Activated CD8-positive, alpha-beta memory T cell treated with anti-CD3 and anti-CD28 coated beads, Interleukin-2, amount 50 U/mL, for 1 hour (primary cell): ENCODE data around the gene SET.
A peak's percentile ranks its signal among the peaks of the same experiment; 100 is the strongest.

Experiments used
- DNase-seq: peaks from one replicate; pipeline ENCODE4 v3.0.0-alpha.2; 2020; ENCODE audit errors: extremely low read depth

The SET gene

DNA sequence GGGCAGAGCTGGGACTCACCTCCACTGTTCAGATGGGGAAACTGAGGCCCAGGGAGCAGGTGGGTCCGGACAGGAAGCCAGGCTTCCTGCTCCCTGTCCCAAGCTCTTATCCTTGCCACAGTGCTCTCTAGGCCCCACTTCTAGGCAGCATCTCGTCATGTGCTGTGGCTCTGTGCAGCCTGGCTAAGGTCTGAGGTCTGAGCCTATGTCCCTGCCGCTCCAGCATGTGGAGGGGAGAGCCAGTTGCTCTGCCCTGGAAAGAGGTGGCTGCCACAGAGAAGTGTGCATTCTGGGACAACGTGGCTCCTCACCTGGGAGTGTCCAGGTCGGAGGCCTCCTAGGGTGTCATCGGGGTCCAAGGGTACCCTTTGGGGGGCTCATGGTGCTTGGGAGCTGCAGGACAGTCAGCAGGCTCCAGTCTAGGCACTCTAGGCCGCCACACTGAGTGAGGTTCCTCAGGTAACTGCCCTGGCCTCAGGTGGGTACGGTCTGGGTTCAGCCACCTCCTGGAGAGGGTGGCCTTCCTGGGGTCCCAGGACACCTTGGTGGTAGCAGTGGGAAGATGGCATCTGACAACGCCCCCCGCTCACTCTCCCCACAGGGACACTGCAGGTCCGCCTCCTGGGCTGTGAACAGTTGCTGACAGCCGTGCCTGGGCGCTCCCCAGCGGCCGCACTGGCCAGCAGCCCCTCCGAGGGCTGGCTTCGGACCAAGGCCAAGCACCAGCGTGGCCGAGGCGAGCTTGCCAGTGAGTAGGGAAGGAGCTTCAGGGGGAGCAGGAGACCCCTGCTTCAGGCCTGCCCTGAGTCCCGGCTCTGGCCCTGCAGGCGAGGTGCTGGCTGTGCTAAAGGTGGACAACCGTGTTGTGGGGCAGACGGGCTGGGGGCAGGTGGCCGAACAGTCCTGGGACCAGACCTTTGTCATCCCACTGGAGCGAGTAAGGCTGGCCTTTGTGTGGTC lies 23.7 kb downstream of the SET start:
- DNase-seq, result no peak

DNA sequence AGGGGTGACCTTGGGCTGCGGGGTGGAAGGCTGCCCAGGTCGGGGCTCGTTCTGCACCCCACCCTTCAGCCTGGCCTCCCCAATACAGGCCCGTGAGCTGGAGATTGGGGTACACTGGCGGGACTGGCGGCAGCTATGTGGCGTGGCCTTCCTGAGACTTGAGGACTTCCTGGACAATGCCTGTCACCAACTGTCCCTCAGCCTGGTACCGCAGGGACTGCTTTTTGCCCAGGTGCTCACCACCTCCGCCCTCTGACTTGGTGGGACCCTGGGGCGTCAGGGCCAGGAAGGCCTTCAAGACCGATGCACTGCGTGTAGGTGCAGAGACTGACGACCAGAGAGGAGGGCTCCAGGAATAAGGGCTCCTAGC lies 24.4 kb downstream of the SET start:
- no peak for DNase-seq

DNA sequence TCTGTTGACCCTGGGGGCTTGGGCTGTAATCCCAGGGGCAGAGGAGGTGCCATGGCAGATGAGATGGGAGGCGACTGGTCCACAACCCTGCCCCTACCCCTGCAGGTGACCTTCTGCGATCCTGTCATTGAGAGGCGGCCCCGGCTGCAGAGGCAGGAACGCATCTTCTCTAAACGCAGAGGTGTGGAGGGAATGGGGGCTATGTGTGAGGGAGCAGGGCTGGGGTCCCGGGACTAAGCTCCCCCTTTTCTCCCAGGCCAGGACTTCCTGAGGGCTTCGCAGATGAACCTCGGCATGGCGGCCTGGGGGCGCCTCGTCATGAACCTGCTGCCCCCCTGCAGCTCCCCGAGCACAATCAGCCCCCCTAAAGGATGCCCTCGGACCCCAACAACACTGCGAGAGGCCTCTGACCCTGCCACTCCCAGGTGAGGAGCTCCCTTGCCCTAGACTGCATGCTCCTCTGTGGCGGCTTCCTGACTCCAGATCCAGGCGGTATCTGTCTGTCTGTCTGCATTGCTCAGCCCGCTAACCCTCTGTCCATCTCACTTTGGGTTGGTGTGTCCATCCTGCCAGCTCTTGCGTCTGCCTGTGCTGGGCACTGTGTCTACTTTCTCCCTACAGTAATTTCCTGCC lies 25.0 kb downstream of the SET start:
- no peak for DNase-seq

DNA sequence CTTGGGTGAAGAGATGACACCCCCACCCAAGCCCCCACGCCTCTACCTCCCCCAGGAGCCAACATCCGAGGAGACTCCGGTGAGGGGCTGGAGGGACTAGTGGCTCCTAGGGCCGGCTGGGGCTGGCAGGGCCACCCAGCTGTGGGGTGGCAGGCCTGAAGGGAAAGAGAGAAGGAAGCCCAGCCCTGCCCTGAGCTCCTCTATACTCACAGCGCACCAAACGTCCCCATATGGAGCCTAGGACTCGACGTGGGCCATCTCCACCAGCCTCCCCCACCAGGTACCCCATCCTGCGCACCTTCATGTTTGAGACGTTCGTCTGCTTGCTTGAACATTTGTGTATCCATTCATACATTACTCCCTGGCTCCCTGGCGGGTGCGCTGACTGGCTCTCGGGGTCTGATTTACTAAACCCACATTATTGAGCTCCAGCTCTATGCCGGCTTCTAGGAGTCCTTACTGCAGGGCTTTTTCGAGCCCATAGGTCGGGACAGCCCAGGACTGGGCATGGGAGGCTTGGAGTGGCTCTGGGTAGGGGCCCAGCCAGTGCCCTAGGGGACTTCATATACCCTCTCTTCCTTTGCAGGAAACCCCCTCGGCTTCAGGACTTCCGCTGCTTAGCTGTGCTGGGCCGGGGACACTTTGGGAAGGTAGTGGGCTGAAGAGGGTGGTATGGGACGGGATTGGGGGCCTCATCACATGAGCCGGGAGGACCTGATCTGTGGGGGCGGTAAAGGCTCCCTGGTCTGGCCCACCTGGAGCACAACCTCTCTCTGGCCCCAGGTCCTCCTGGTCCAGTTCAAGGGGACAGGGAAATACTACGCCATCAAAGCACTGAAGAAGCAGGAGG lies 25.8 kb downstream of the SET start:
- no peak for DNase-seq

DNA sequence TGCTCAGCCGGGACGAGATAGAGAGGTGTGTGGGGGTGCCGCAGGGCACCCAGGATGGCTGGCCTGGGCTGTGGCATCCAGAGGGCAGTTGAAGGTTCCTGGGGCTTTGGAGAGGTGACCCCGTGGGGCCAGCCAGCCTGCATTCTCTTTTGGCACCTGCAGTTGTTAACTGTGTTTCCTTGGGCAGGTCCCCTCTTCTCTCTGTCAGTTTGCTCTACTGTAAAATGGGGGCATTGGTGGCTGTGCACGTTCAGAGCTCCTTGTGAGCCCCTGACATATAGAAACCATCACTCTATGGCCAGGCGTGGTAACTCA lies 26.4 kb downstream of the SET start:
- DNase-seq, result no peak

DNA sequence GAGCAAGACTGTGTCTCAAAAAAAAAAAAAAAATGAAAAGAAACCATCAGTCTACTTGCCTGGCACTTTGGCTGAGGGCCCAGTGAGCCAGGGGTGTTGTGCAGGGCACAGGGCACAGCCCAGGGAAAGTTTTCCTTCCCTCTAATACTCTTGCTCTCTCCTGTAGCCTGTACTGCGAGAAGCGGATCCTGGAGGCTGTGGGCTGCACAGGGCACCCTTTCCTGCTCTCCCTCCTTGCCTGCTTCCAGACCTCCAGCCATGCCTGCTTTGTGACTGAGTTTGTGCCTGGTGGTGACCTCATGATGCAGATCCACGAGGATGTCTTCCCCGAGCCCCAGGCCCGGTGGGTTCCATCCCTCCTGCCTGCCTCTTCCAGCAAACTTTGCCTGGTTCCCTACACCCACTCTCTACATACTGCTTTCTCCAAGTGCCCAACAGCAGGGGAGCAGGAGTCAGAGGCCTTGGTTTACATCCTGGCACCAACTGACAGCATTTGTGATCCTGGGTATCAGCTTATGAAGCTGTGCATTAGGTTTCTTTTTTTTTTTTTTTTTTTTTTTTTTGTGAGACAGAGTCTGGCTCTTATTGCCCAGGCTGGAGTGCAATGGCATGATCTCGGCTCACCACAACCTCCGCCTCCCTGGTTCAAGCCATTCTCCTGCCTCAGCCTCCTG lies 27.7 kb downstream of the SET start:
- DNase-seq, result no peak

DNA sequence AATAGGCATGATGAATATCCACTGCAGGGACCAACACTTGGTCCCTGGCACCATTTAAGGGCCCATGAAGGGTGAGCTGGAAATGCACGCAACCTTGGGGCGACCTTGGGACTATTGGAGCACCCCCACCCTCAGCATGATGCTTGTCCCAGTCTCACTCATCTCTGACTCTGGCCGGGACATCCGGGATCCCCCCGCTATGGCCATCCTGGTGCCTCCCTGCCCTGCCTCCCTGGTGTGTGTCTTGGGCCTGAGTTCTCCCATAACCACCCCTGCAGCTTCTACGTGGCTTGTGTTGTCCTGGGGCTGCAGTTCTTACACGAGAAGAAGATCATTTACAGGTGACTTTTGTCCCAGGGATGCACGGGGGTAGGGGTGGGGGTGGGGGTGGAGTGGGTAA lies 29.0 kb downstream of the SET start:
- DNase-seq, result no peak

DNA sequence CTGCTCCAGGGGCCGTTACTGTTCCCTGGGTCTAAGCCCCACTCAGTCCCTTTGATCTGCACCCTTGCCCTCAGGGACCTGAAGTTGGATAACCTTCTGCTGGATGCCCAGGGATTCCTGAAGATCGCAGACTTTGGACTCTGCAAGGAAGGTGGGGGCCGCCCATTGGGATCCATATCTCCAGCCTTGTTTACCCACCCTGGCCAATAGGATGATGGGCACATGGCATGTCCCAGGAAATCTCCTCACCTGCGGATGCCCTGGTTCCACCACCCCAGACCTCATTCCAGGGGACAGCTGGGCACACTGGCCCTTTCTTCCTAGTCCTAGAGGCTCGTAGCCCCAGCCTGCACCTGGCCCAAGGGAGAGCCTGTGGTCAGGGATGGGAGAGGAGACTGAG lies 29.5 kb downstream of the SET start:
- no peak for DNase-seq

DNA sequence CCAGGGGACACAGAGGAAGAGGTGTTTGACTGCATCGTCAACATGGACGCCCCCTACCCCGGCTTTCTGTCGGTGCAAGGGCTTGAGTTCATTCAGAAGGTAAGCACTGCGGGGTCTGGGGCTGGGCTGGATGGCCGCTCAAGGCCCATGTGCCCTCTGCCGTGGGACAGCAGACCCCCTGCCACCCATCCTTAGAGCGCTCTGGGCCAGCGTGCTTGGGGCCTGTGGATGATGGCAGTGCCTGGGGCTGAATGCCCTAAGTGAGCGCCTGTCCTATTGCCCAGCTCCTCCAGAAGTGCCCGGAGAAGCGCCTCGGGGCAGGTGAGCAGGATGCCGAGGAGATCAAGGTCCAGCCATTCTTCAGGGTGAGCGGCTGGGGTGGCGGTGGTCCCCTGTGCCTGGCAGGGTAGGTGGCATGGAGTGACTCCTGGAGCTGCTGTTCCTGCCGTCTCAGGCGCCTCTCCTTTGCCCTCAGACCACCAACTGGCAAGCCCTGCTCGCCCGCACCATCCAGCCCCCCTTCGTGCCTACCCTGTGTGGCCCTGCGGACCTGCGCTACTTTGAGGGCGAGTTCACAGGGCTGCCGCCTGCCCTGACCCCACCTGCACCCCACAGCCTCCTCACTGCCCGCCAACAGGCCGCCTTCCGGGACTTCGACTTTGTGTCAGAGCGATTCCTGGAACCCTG lies 31.0 kb downstream of the SET start:
- no peak for DNase-seq

DNA sequence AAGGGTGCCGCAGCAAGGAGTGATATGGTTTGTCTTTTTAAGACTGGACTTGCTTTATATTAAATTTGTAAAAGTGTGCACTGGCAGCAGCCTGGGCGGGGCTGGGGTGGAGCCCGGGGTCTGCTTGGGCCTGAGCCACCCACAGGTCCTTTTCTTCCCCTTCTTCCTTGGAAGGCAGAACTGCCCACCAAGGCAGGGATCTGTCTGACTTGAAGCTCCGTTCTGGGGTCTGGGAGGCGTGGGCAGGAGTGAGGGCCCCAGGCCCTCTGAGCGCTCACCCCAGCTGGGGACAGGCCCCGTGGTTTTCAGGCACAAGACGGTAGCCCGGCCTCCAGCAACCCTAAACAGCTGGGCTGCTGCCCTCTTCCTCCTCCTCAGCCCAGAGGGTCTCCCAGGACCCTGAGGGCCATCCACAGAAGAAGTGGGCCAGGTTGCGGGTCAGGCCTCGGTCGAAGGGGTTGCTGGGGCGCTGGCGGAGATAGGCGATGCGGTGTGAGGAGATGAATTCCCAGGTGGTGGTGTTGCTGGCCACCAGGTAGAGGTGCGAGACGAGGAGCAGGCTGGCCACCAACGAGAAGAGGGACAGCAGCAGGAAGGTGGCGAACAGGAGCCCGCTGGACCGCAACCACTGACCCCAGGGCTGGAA lies 31.9 kb downstream of the SET start:
- no peak for DNase-seq

DNA sequence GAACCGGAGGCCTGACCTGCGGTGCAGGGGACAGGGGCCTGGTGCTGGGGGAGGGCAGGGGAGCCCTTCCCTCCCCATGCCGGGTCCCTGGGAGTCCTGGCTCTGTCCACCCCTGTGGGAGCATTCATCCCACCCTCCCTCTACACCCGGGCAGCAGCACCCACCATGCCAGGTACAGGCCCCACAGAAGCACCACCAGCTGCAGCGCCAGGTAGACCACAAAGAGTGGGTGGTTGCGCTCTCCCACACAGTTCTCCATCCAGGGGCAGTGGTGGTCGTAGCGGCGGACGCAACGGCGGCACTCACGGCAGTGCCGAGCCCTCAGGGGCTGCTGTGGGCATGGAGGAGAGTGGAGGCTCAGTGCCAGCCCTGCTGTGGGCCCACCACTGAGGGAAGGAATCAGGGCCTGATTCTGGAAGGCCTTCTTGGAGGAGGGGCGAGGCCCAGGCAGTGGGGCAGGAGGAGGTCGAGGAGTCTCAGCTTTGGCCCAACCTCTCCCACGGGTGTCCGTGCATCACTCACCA lies 32.5 kb downstream of the SET start:
- no peak for DNase-seq

DNA sequence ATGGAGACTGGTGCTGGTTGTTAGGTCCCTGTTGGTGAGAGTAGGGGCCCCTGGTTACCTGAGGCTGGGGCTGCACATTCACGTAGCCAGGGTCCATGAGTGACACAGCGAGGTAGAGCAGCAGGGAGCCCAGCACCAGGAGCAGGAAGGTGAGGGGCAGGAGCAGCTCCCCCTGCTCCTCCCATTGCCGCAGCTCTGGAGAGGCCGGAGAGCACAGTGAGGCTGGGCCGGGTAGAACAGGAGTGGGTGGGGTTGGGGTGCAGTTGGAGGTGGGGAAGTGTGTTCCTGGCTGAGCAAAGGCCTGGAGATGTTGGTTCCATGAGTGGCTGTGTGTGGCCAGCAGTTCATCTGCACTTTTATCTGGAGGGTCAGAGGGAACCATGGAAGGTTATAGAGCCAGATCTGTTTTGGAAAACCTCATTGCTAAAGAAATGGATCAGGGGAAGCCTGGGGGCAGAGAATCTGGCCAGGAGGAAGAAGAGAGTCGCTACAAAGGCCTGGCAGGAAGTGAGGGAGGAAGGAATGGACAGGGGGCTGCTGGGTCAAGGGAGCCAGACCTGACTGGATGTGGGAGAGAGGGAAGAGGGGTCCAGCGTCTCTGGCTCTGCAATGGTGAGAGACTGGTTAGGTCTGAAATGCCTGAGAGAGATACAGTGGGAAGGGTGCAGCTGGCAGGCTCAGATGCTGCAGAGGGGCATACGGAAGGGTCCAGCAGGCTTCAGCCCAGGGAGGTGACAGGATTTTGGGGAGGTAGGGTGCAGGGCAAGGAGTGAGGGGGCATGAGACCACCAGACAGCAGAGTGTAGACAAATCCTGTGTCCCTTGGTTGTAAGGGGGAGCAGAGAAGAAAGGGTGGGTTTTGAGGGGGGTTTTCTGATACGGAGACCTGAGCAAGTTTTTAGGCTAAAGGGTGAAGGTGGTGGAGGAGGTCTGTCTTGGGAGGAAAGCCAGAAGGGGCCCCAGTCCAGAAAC lies 33.6 kb downstream of the SET start:
- DNase-seq, result no peak

DNA sequence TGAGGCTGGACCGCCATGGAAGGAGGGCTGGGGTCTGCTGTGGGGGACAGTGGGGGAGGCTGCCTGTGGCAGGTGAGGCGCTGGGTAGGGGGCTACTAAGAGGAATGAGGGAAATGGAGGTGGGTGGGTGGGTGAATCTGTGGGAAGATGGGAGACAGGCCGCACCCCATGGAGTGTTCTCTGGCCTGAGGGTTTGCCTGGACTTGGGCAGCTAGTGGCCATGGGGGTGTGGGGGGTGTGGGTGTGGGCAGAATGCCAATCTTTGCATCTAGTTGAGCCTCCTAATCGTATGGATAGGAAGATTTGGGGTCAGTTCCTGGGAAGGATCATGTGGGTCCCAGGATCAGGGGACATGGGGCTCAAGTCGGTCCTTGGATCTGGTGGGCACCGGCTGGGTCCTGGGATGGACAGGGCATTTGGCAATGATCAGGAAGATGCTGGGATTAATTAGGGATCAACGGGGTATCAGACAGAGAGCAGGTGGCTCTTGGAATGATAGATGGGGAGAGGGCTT lies 34.4 kb downstream of the SET start:
- DNase-seq, result no peak

DNA sequence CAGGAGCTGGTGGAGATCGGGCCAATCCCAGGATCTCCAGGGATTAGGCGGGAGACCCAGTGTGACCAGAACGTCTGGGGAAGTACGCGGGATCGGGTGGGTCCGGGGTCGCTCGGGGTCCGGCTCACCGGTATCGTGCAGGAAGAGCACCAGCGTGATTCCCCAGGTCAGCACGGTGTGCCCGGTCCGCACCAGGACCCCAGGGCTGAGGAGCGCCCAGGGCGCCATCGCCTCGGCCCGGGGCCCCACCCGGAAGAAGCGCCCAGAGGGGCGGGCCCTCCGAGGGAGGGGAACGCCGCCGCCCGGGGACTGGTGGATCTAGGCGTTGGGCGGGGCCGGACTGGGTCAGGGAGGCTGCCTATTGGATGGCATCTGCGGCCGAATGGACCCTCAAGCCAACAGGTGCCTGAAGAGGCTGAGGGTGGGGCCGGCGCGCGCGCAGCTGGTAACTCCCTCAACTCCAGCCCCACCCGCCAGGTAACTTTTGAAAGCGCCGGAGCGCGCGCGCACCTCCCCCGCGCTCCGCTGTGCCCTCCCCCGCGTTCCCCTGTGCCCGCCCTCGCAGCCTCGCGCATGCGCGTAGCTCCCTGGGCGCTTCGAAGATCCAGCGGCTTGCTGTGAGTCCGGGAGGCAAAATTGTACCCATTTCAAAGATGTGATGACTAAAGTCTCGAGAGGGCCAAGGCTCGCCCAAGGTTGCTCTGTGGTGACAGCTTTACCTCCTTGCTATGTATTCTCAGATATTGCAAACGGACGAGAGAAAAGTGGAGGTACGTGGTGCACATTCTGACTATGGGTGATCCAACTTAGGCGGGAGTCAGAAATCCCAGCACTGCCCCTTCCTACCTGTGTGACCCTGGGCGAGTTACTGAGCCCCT lies 35.1 kb downstream of the SET start, which contains the start of gene ZDHHC12:
Gene ZDHHC12 (minus strand): TSS at position 262 of the 878 bp plus-strand sequence. CDS start 34 bp downstream, at position 228.
- DNase-seq, result peak; percentile 98

DNA sequence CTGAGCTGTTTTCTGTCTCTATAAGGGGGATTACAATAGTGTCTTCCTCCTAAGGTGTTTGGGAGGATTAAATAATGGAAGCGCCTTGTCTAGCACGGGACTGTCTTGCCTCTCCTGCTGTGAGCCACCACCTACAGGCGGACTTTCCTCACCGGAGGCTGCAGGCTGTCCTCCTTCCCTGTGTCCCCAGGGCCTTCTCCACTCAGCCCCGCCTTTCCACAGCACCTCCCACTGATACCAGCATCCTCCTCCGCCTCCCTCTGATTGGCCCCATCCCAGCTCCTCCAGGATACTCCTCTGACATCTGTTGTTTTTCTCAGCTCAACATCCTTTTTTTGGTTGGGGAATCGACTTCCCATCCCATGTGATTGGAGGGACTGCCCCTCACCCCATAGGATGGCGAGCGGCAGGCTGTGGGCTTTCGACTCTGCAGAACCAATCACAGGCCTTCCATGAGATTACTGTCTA lies 35.8 kb downstream of the SET start:
- DNase-seq, result no peak

DNA sequence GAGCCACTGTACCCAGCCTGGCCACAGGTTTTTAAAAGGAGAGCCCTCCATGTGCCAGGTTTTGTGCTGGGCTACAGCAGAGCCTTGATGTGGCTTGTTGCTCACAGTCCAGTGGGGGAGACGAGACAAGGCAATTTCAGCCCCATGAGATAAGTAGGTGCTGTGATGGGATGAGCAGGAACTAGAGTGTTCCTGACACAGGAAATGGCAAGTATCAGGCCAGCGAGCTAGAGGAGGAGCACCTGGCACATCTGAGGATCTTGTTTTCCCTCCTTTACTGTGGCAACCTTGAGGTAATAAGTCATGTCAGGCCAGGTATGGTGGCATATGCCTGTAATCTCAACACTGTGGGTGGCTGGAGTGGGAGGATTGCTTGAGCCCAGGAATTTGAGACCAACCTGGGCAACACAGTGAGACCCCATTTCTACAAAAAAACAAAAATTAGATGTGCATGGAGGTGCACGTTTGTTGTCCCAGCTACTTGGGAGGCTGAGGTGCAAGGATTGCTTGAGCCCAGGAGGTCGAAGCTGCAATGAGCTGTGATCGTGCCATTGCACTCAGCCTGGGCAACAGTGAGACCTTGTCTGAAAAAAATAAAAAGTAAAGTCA lies 38.7 kb downstream of the SET start:
- no peak for DNase-seq

DNA sequence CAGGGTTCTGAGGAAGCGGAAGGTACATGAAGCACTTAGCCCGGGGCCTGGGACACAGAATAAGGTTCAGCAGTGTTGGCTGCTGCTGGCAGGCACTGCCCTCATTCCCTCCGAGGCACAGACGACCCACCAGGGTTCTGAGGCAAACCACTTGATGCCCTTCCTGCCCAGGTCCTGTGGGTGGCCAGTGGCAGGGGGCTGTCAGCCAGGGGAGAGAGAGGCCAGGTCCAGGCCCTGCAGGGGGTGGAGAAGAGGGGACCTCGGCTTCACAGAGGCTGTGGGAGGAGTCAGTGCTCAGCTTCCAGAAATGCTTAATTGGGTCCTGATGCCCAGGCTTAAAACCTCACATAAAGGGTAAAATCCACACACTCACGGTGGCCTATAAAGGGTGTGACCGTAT lies 39.3 kb downstream of the SET start:
- DNase-seq, result no peak

DNA sequence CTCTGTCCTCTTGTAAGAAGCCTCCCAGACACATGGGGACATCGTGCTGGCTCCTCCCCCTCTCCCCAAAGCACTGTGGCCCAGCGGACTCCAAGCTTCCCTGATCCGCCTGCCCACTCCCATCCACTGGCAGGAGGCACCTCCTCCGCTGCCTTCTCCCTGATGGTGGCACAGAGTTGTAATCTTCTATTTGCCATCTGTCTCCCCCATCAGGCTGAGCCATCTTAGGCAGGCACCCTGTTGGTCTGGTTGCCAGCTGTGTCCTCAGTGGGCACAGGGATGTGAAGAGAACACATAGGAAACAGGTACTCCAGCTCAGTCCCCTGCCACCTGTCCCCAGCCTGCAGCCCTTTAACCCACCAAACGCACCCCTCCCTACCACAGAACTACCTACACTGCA lies 40.3 kb downstream of the SET start:
- DNase-seq, result no peak
